ENCODE measurements around the gene XIST. TPM values are rescaled to one million over a fixed set of nuclear protein-coding genes. Genes with fewer than 3 reads are reported as not detected.

XIST gene
- polyA plus RNA-seq, 2 donors: 0.02 to 54.0 TPM

DNA sequence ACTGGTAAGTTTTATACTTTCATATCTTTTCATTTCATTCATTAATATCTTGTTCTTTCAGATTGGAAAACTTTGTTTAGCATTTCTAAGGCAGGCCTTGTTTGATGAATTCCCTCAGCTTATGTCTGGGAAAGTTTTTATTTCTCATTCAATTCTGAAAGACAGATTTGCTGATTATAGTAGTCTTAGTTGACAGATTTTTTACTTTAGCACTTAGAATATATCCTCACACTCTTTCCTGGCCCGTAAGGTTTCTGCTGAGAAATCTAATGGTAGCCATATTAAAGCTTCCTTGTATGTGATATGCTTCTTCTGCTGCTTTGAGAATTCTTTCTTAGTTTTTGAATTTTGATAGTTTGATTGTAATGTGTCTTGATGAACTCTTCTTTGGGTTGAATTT is 7.1 kb upstream of the XIST start:
- no peaks in the 10 kb centered on the region for H3K9me3 ChIP-seq (ENCODE audit: control insufficient read depth in 2 of 2, insufficient read depth in 1 of 2, low read depth in 1 of 2, low read length in 1 of 2)
- WGBS, 2 donors: 89 to 100% methylated on average over 1 of the region's 1 CpG
- H3K4me1 ChIP-seq (ENCODE audit: control insufficient read depth in 2 of 2, insufficient read depth in 2 of 2, low read length in 1 of 2): peaks cover 0 to 2% of the 10 kb centered on the region in 2 donors
- no peaks in the 10 kb centered on the region for H3K27me3 ChIP-seq (ENCODE audit: control insufficient read depth in 1 of 2, insufficient read depth in 2 of 2, low read length in 2 of 2)
- H3K27ac ChIP-seq (ENCODE audit: low read depth in 2 of 2, low read length in 1 of 2): no peak overlapping the region
- H3K36me3 ChIP-seq (ENCODE audit: control insufficient read depth in 2 of 2, insufficient read depth in 2 of 2, low read length in 1 of 2): no peaks in the 10 kb centered on the region
- H3K4me3 ChIP-seq (ENCODE audit: low read depth in 1 of 2, low read length in 2 of 2): no peak overlapping the region

- no peaks in the 10 kb centered on the region for H3K9me3 ChIP-seq (ENCODE audit: control insufficient read depth in 2 of 2, insufficient read depth in 1 of 2, low read depth in 1 of 2, low read length in 1 of 2)
- no peak overlapping the region for H3K27ac ChIP-seq (ENCODE audit: low read depth in 2 of 2, low read length in 1 of 2)
- H3K4me1 ChIP-seq (ENCODE audit: control insufficient read depth in 2 of 2, insufficient read depth in 2 of 2, low read length in 1 of 2): no peaks in the 10 kb centered on the region
- no peaks in the 10 kb centered on the region for H3K36me3 ChIP-seq (ENCODE audit: control insufficient read depth in 2 of 2, insufficient read depth in 2 of 2, low read length in 1 of 2)
- H3K27me3 ChIP-seq (ENCODE audit: control insufficient read depth in 1 of 2, insufficient read depth in 2 of 2, low read length in 2 of 2): no peaks in the 10 kb centered on the region
- no peak overlapping the region for H3K4me3 ChIP-seq (ENCODE audit: low read depth in 1 of 2, low read length in 2 of 2)
- 0% methylated on average over 2 of the region's 2 CpGs for WGBS, 2 donors
These were observed 3.0 kb upstream of the XIST start for GRCh38 chrX:73855546-73855945.

GRCh38 chrX:73852022-73852421 is 492 bp downstream of the XIST start:
- Histone ChIP-seq H3K4me3 (ENCODE audit: low read depth in 1 of 2, low read length in 2 of 2) (peak overlapping the region in 1 of 2 donors; percentile 88), H3K36me3 (ENCODE audit: control insufficient read depth in 2 of 2, insufficient read depth in 2 of 2, low read length in 1 of 2) (no peaks in the 10 kb centered on the region)
- 54 to 97% methylated on average over 19 of the region's 19 CpGs for WGBS, 2 donors

GRCh38 chrX:73851014-73852009 is 1.2 kb downstream of the XIST start:
- Histone ChIP-seq H3K9me3 (ENCODE audit: control insufficient read depth in 2 of 2, insufficient read depth in 1 of 2, low read depth in 1 of 2, low read length in 1 of 2) (no peaks in the 10 kb centered on the region), H3K27me3 (ENCODE audit: control insufficient read depth in 1 of 2, insufficient read depth in 2 of 2, low read length in 2 of 2) (no peaks in the 10 kb centered on the region), H3K4me3 (ENCODE audit: low read depth in 1 of 2, low read length in 2 of 2) (peak overlapping the region in 1 of 2 donors; percentile 88), H3K4me1 (ENCODE audit: control insufficient read depth in 2 of 2, insufficient read depth in 2 of 2, low read length in 1 of 2) (no peaks in the 10 kb centered on the region), H3K36me3 (ENCODE audit: control insufficient read depth in 2 of 2, insufficient read depth in 2 of 2, low read length in 1 of 2) (no peaks in the 10 kb centered on the region), H3K27ac (ENCODE audit: low read depth in 2 of 2, low read length in 1 of 2) (peak overlapping the region in 1 of 2 donors; percentile 86)
- WGBS, 2 donors: 50 to 97% methylated on average over 33 of the region's 33 CpGs

More at GRCh38 chrX:73852022-73852421, 492 bp downstream of the XIST start:
- Histone ChIP-seq H3K27me3 (ENCODE audit: control insufficient read depth in 1 of 2, insufficient read depth in 2 of 2, low read length in 2 of 2) (no peaks in the 10 kb centered on the region), H3K27ac (ENCODE audit: low read depth in 2 of 2, low read length in 1 of 2) (peak overlapping the region in 1 of 2 donors; percentile 86), H3K9me3 (ENCODE audit: control insufficient read depth in 2 of 2, insufficient read depth in 1 of 2, low read depth in 1 of 2, low read length in 1 of 2) (no peaks in the 10 kb centered on the region), H3K4me1 (ENCODE audit: control insufficient read depth in 2 of 2, insufficient read depth in 2 of 2, low read length in 1 of 2) (no peaks in the 10 kb centered on the region)

DNA sequence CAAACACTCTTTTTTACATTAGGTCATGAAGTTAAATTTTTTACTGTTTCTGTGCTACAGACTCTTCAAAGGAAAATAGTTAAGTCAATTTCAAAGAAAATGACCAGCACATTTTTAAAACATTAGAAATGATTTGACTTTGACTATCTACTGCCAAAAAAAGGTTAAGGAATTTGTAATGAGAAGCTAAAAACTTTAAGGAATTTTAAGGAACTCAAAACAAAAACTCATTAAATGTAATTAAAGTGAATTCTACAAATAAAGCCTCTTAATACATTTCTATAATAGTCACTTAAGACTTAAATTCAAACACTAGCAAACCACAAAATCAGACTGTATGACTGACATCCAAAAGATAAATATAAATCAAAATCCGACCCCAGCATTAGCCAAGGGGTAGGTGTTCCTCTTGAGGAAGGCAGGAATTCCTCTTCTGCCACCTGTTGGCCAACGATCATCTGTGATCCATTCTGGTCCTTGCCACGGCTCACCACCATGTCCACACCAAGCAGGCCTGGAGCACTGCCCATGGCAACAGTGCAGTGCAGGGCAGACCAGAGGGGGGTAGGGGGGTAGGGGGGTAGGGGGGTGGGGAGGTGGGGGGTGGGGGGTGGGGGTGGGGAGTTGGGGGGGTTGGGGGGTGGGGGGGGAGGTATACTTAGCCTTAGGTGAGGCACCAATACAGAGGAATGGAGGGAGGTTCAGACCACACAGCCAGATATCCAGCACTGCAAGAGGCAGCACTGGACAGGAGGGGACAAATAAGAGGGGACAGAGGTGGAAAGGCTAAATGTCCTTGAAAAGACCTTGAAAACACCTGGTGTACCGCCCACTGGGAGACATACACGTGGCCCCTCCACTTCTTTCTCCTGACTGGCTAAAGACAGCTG is 2.1 kb downstream of the XIST start:
- H3K4me1 ChIP-seq (ENCODE audit: control insufficient read depth in 2 of 2, insufficient read depth in 2 of 2, low read length in 1 of 2): no peaks in the 10 kb centered on the region
- peak overlapping the region in 1 of 2 donors; percentile 78 for H3K27ac ChIP-seq (ENCODE audit: low read depth in 2 of 2, low read length in 1 of 2)
- 30 to 59% methylated on average over 5 of the region's 5 CpGs for WGBS, 2 donors
- H3K36me3 ChIP-seq (ENCODE audit: control insufficient read depth in 2 of 2, insufficient read depth in 2 of 2, low read length in 1 of 2): no peaks in the 10 kb centered on the region
- H3K27me3 ChIP-seq (ENCODE audit: control insufficient read depth in 1 of 2, insufficient read depth in 2 of 2, low read length in 2 of 2): no peaks in the 10 kb centered on the region
- peak overlapping the region in 1 of 2 donors; percentile 39 for H3K4me3 ChIP-seq (ENCODE audit: low read depth in 1 of 2, low read length in 2 of 2)
- H3K9me3 ChIP-seq (ENCODE audit: control insufficient read depth in 2 of 2, insufficient read depth in 1 of 2, low read depth in 1 of 2, low read length in 1 of 2): no peaks in the 10 kb centered on the region

GRCh38 chrX:73849073-73849472 is 3.4 kb downstream of the XIST start:
- Histone ChIP-seq H3K27me3 (ENCODE audit: control insufficient read depth in 1 of 2, insufficient read depth in 2 of 2, low read length in 2 of 2) (no peaks in the 10 kb centered on the region), H3K36me3 (ENCODE audit: control insufficient read depth in 2 of 2, insufficient read depth in 2 of 2, low read length in 1 of 2) (no peaks in the 10 kb centered on the region), H3K27ac (ENCODE audit: low read depth in 2 of 2, low read length in 1 of 2) (no peak overlapping the region), H3K9me3 (ENCODE audit: control insufficient read depth in 2 of 2, insufficient read depth in 1 of 2, low read depth in 1 of 2, low read length in 1 of 2) (no peaks in the 10 kb centered on the region), H3K4me1 (ENCODE audit: control insufficient read depth in 2 of 2, insufficient read depth in 2 of 2, low read length in 1 of 2) (no peaks in the 10 kb centered on the region), H3K4me3 (ENCODE audit: low read depth in 1 of 2, low read length in 2 of 2) (peak overlapping the region in 1 of 2 donors; percentile 37)
- WGBS, 2 donors: 51 to 87% methylated on average over 5 of the region's 5 CpGs

GRCh38 chrX:73847991-73848390 is 4.5 kb downstream of the XIST start:
- 93 to 100% methylated on average over 1 of the region's 1 CpG for WGBS, 2 donors
- H3K27me3 ChIP-seq (ENCODE audit: control insufficient read depth in 1 of 2, insufficient read depth in 2 of 2, low read length in 2 of 2): no peaks in the 10 kb centered on the region
- peak overlapping the region in 1 of 2 donors; percentile 37 for H3K4me3 ChIP-seq (ENCODE audit: low read depth in 1 of 2, low read length in 2 of 2)
- no peaks in the 10 kb centered on the region for H3K4me1 ChIP-seq (ENCODE audit: control insufficient read depth in 2 of 2, insufficient read depth in 2 of 2, low read length in 1 of 2)
- H3K36me3 ChIP-seq (ENCODE audit: control insufficient read depth in 2 of 2, insufficient read depth in 2 of 2, low read length in 1 of 2): no peaks in the 10 kb centered on the region
- no peaks in the 10 kb centered on the region for H3K9me3 ChIP-seq (ENCODE audit: control insufficient read depth in 2 of 2, insufficient read depth in 1 of 2, low read depth in 1 of 2, low read length in 1 of 2)
- no peak overlapping the region for H3K27ac ChIP-seq (ENCODE audit: low read depth in 2 of 2, low read length in 1 of 2)

GRCh38 chrX:73847100-73847499 is 5.4 kb downstream of the XIST start:
- Histone ChIP-seq H3K36me3 (ENCODE audit: control insufficient read depth in 2 of 2, insufficient read depth in 2 of 2, low read length in 1 of 2) (no peaks in the 10 kb centered on the region), H3K4me3 (ENCODE audit: low read depth in 1 of 2, low read length in 2 of 2) (no peak overlapping the region), H3K27ac (ENCODE audit: low read depth in 2 of 2, low read length in 1 of 2) (no peak overlapping the region), H3K4me1 (ENCODE audit: control insufficient read depth in 2 of 2, insufficient read depth in 2 of 2, low read length in 1 of 2) (no peaks in the 10 kb centered on the region), H3K27me3 (ENCODE audit: control insufficient read depth in 1 of 2, insufficient read depth in 2 of 2, low read length in 2 of 2) (no peaks in the 10 kb centered on the region), H3K9me3 (ENCODE audit: control insufficient read depth in 2 of 2, insufficient read depth in 1 of 2, low read depth in 1 of 2, low read length in 1 of 2) (no peaks in the 10 kb centered on the region)
- WGBS, 2 donors: 91 to 100% methylated on average over 2 of the region's 2 CpGs

DNA sequence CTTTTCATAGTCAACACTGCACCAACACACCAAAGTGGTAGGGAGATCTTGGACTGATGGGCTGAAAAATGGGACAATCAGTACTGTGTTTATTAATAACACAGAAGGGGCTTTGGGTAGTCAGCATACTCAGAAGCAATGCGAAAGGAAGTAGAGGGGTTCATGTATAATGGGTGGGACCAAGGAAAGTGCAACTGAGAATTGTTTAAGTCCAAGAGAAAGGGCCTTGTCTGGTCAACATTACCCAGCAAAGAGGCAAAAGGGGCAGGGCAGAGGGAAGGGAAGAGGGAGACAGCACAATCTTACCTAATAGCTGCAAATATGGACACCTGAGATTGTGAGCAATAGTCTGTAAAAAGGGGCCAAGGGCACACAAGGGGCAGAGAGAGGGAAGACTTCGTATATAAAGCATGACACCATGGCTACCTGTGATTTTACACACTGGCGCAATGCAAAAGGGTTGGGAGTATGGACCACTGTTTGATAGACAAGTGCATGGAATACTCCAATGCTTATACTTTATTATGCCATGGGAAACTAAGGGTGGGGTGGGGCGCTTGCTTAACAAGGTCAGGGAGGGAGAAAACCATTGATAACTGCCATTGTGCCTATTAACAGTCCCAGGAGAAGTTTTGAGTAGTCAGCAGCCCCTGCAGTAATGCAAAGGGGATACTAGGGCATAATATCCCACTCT is 9.8 kb downstream of the XIST start:
- Histone ChIP-seq H3K4me3 (ENCODE audit: low read depth in 1 of 2, low read length in 2 of 2) (no peak overlapping the region), H3K9me3 (ENCODE audit: control insufficient read depth in 2 of 2, insufficient read depth in 1 of 2, low read depth in 1 of 2, low read length in 1 of 2) (no peaks in the 10 kb centered on the region), H3K27me3 (ENCODE audit: control insufficient read depth in 1 of 2, insufficient read depth in 2 of 2, low read length in 2 of 2) (no peaks in the 10 kb centered on the region), H3K27ac (ENCODE audit: low read depth in 2 of 2, low read length in 1 of 2) (no peak overlapping the region), H3K36me3 (ENCODE audit: control insufficient read depth in 2 of 2, insufficient read depth in 2 of 2, low read length in 1 of 2) (no peaks in the 10 kb centered on the region), H3K4me1 (ENCODE audit: control insufficient read depth in 2 of 2, insufficient read depth in 2 of 2, low read length in 1 of 2) (no peaks in the 10 kb centered on the region)
- 81 to 90% methylated on average over 4 of the region's 4 CpGs for WGBS, 2 donors

Data from esophagus (tissue), 2 donors.